ENCODE measurements around the gene CERKL. TPM values are rescaled to one million over a fixed set of nuclear protein-coding genes. Genes with fewer than 3 reads are reported as not detected.

Gene CERKL
- total RNA-seq, 1 experiment from 2014 or later = 24.4 TPM

DNA sequence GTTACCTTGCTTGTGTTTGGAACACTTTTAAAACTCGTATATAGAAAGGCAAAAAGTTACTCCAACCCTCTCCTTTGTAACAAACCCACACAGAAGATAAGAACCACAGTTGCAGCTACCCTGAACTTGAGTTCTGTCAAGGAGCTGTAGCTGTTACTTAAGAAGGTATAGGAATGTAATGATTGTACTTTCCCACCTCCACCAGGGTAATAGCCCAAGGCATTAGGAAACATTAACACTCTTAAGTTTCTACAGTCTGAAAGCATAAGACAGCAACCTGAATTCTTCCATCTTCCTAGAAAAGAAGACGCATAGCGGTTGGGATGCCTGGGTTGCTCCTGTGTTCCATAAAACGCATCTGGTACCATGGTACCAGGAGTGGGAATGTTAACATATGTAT is 156.7 kb downstream of the CERKL start:
- Histone ChIP-seq H3K4me1 (ENCODE audit: low read length) (no peaks in the 10 kb centered on the region), H3K4me3 (ENCODE audit: low read length) (no peak overlapping the region), H3K4me2 (ENCODE audit: low read depth, low read length, poor library complexity, severe bottlenecking) (no peak overlapping the region), H3K9me3 (ENCODE audit: low read length) (no peaks in the 10 kb centered on the region), H3K9ac (ENCODE audit: low read length) (no peak overlapping the region), H3K27me3 (ENCODE audit: low read length) (no peaks in the 10 kb centered on the region), H2AFZ (ENCODE audit: low read length) (no peak overlapping the region), H4K20me1 (ENCODE audit: insufficient read depth, low read depth, low read length) (no peaks in the 10 kb centered on the region), H3K27ac (ENCODE audit: low read length) (no peak overlapping the region), H3K9me2 (replicated peaks; ENCODE audit: insufficient read depth, low read length) (no peaks in the 10 kb centered on the region), H3K79me2 (ENCODE audit: low read length) (peaks cover 82% of the 10 kb centered on the region), H3K36me3 (ENCODE audit: insufficient read depth, low read length) (peaks cover 97% of the 10 kb centered on the region)
- DNase-seq = no peak

- Histone ChIP-seq H3K4me2 (ENCODE audit: low read depth, low read length, poor library complexity, severe bottlenecking) (no peak overlapping the region), H3K27me3 (ENCODE audit: low read length) (no peaks in the 10 kb centered on the region), H3K4me3 (ENCODE audit: low read length) (no peak overlapping the region), H3K36me3 (ENCODE audit: insufficient read depth, low read length) (peaks cover 97% of the 10 kb centered on the region), H3K9me3 (ENCODE audit: low read length) (no peaks in the 10 kb centered on the region), H3K27ac (ENCODE audit: low read length) (no peak overlapping the region), H3K9me2 (replicated peaks; ENCODE audit: insufficient read depth, low read length) (no peaks in the 10 kb centered on the region), H3K9ac (ENCODE audit: low read length) (no peak overlapping the region), H4K20me1 (ENCODE audit: insufficient read depth, low read depth, low read length) (no peaks in the 10 kb centered on the region), H3K79me2 (ENCODE audit: low read length) (peaks cover 78% of the 10 kb centered on the region), H2AFZ (ENCODE audit: low read length) (no peak overlapping the region), H3K4me1 (ENCODE audit: low read length) (no peaks in the 10 kb centered on the region)
- DNase-seq = no peak
Observed at GRCh38 chr2:181499231-181499630, 157.7 kb downstream of the CERKL start.

Other genes starting within 250 kb of the CERKL start
- gene ITGA4, start 199.7 kb downstream of the CERKL start, total RNA-seq (2014; rRNA removed; shearing (Covaris generic); ENCODE audit: low replicate concordance) = 176 and 244 TPM in 2 replicates
- not detected in 2 replicates for gene NEUROD1, start 23.4 kb upstream of the CERKL start, total RNA-seq (2014; rRNA removed; shearing (Covaris generic); ENCODE audit: low replicate concordance)
- 82.0 and 136 TPM in 2 replicates for gene ITPRID2, start 234.6 kb upstream of the CERKL start, total RNA-seq (2014; rRNA removed; shearing (Covaris generic); ENCODE audit: low replicate concordance)